Astrocyte of the spinal cord (primary cell): Measurements from ENCODE around the gene GAREM1.
"Not testable (repeated sequence)": the region's sequence is repeated elsewhere in the genome, so short reads cannot be mapped to it uniquely, and the experiment has no call there.

Experiments used
- DNase-seq: peaks from one replicate; pipeline ENCODE4 v3.0.0; 2011; ENCODE audit warnings: low read depth, low spot score
- H3K4me3 ChIP-seq: 2 replicates; pipeline ENCODE4 v1.5.1; 2011; ENCODE audit warnings: low read depth, mild to moderate bottlenecking, low read length, moderate library complexity
- in situ Hi-C: cut with HindIII; loops from 2 replicates; pipeline ENCODE4 v1.10.0; 2017; ENCODE audit warnings: low sequenced_read_pairs
- TF ChIP-seq, protein P1 (sequence below): IDR thresholded peaks from 2 replicates; pipeline ENCODE4 v1.5.1; 2012; ENCODE audit warnings: low read depth, mild to moderate bottlenecking, low read length, inconsistent platforms

GAREM1 gene

GRCh38 chr18:32299484-32299883 lies 171.2 kb downstream of the GAREM1 start:
- H3K4me3 ChIP-seq: no peak overlapping the region
- in situ Hi-C loops: no loop called here
- no peak for DNase-seq
- TF ChIP-seq, protein P1, sequence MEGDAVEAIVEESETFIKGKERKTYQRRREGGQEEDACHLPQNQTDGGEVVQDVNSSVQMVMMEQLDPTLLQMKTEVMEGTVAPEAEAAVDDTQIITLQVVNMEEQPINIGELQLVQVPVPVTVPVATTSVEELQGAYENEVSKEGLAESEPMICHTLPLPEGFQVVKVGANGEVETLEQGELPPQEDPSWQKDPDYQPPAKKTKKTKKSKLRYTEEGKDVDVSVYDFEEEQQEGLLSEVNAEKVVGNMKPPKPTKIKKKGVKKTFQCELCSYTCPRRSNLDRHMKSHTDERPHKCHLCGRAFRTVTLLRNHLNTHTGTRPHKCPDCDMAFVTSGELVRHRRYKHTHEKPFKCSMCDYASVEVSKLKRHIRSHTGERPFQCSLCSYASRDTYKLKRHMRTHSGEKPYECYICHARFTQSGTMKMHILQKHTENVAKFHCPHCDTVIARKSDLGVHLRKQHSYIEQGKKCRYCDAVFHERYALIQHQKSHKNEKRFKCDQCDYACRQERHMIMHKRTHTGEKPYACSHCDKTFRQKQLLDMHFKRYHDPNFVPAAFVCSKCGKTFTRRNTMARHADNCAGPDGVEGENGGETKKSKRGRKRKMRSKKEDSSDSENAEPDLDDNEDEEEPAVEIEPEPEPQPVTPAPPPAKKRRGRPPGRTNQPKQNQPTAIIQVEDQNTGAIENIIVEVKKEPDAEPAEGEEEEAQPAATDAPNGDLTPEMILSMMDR: no peak

- H3K4me3 ChIP-seq: no peak overlapping the region
- DNase-seq: no peak
- TF ChIP-seq, protein P1: no peak
- in situ Hi-C loops: no loop called here
Measured at GRCh38 chr18:32298171-32298667, 172.5 kb downstream of the GAREM1 start.

GRCh38 chr18:32297579-32298170 lies 173.0 kb downstream of the GAREM1 start:
- TF ChIP-seq, protein P1: no peak
- in situ Hi-C loops: no loop called here
- no peak for DNase-seq
- H3K4me3 ChIP-seq: no peak overlapping the region

DNA sequence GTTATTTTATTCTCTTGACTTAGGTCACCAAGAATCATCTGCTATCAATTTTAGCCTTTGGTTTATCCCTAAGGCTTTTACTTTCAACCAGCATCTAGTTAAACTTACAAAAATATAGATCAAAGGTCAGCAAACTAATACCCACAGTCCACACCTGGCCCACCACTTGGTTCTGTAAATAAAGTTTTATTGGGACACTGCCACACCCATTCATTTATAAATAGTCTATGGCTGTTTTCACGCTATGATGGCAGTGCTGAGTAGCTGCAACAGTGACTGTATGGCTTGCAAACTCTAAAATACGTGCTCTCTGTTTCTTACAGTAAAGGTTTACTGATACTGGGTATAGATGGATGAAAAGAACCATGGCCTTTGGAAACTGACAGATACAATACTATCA lies 173.8 kb downstream of the GAREM1 start:
- in situ Hi-C loops: no loop called here

GRCh38 chr18:32295604-32296003 lies 175.1 kb downstream of the GAREM1 start:
- TF ChIP-seq, protein P1: no peak
- in situ Hi-C loops: no loop called here

More for the DNA sequence above, 173.8 kb downstream of the GAREM1 start:
- no peak overlapping the region for H3K4me3 ChIP-seq
- TF ChIP-seq, protein P1: no peak
- no peak for DNase-seq

DNA sequence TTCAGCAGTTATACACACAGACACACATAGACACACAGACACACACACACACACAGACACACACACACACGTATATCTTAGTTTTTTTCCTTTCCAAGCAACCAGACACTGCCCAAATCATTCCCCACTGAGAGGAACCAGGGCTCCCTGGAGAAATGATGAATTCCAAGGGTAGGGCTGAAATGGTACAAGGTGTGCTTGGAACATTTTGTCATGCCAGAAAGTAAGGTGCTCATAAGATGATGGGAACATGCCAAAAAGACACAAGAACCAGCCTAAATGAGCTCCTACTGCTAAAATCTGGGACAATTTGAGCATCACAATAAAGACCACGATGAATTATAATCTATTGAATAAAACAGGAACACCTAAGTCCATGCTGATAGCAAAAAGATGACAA lies 177.6 kb downstream of the GAREM1 start:
- H3K4me3 ChIP-seq: no peak overlapping the region
- TF ChIP-seq, protein P1: no peak
- in situ Hi-C loops: no loop called here
- no peak for DNase-seq

More at GRCh38 chr18:32295604-32296003, 175.1 kb downstream of the GAREM1 start:
- no peak for DNase-seq
- no peak overlapping the region for H3K4me3 ChIP-seq

- H3K4me3 ChIP-seq, DNase-seq, in situ Hi-C loops: not testable (repeated sequence)
Measured at GRCh38 chr18:32291623-32292022, 179.1 kb downstream of the GAREM1 start.
